GM12865 (cell line): ENCODE results near the gene SHKBP1.

ENCODE experiments used
- DNase-seq: peaks from one replicate; pipeline ENCODE4 v3.0.0; 2010; ENCODE audit warnings: low read depth
- H3K4me3 ChIP-seq: 2 replicates; pipeline ENCODE4 v1.5.1; 2011; ENCODE audit warnings: mild to moderate bottlenecking, low read depth, low read length, control low read depth
- TF ChIP-seq, protein P1 (sequence below): IDR thresholded peaks from 2 replicates; pipeline ENCODE4 v1.5.1; 2011; ENCODE audit warnings: low read length, control low read depth, low read depth, inconsistent platforms; ENCODE audit not compliant: insufficient read depth; ENCODE audit errors: missing control alignments

The SHKBP1 gene

DNA sequence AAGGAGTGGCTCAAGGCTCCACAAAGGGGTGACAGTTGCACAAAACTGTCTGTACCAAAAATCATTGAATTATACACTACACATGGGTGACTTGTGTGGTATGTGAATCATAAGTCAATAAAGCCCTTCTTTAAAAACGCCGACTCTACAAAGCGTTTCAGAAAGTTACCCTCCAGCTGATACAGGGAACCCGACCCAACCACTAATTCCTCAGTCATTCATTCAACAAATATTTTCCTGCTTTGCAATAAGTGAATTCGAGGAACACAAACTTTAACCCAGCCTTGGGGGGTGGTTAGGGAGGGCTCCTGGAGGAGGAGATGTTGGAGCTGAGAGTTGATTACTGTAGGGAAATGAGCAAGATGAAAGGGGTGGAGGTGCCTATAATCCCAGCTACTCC is 56.5 kb downstream of the SHKBP1 start:
- H3K4me3 ChIP-seq = no peak overlapping the region
- TF ChIP-seq, protein P1, sequence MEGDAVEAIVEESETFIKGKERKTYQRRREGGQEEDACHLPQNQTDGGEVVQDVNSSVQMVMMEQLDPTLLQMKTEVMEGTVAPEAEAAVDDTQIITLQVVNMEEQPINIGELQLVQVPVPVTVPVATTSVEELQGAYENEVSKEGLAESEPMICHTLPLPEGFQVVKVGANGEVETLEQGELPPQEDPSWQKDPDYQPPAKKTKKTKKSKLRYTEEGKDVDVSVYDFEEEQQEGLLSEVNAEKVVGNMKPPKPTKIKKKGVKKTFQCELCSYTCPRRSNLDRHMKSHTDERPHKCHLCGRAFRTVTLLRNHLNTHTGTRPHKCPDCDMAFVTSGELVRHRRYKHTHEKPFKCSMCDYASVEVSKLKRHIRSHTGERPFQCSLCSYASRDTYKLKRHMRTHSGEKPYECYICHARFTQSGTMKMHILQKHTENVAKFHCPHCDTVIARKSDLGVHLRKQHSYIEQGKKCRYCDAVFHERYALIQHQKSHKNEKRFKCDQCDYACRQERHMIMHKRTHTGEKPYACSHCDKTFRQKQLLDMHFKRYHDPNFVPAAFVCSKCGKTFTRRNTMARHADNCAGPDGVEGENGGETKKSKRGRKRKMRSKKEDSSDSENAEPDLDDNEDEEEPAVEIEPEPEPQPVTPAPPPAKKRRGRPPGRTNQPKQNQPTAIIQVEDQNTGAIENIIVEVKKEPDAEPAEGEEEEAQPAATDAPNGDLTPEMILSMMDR = no peak
- no peak for DNase-seq

DNA sequence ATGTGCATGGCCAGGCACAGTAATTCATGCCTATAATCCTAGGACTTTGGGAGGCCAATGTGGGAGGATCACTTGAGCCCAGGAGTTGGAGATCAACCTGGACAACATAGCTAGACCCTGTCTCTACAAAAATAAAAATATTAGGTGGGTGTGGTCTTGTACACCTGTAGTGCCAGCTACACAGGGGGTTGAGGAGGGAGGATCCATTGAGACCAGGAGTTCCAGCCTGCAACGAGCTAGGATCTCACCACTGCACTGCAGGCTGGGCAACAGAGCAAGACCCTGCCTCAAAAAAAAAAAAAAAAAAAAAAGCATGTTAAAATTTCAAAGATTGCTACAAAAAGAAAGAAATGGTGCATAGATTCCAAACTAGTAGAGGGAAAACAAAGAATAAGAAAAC is 61.7 kb downstream of the SHKBP1 start:
- TF ChIP-seq, protein P1 = no peak
- no peak for DNase-seq
- H3K4me3 ChIP-seq = no peak overlapping the region

DNA sequence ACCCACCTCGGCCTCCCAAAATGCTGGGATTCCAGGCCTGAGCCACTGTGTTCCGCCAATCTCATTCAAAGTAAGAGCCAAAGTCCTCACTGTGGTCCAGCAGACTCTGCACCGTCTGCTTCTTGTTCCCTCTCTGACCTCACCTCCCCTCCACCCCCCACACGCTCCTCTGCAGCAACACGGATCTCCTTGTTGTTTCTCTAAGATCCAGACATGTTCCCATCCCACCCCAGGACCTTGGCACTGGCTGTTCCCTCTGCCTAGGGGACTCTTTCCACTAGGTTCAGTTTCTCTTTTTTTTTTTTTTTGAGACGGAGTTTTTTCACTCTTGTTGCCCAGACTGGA is 62.9 kb downstream of the SHKBP1 start:
- H3K4me3 ChIP-seq = no peak overlapping the region
- DNase-seq = no peak
- TF ChIP-seq, protein P1 = no peak

- TF ChIP-seq, protein P1 = no peak
- DNase-seq = no peak
- H3K4me3 ChIP-seq = no peak overlapping the region
Measured at GRCh38 chr19:40640744-40641143, 64.1 kb downstream of the SHKBP1 start.
